SIG-M5 (cell line): Measurements from ENCODE around the gene SLC25A47.
"Not testable (repeated sequence)": the region's sequence is repeated elsewhere in the genome, so short reads cannot be mapped to it uniquely, and the experiment has no call there.

ENCODE experiments used
- DNase-seq: peaks from one replicate; lab custom pipeline; 2025; lab: John Stamatoyannopoulos, UW

SLC25A47 gene

GRCh38 chr14:100305324-100306100, 17.6 kb upstream of the SLC25A47 start:
- DNase-seq: no peak

GRCh38 chr14:100306101-100306997, 16.8 kb upstream of the SLC25A47 start, which contains the start of gene SLC25A29:
SLC25A29 (minus strand) TSS chr14:100306444; CDS start chr14:100306232, 212 bp downstream.
- no peak for DNase-seq

- DNase-seq: no peak
Measured at GRCh38 chr14:100306998-100307765, 16.0 kb upstream of the SLC25A47 start.

- DNase-seq: no peak
Measured at GRCh38 chr14:100307766-100308426, 15.2 kb upstream of the SLC25A47 start.

DNA sequence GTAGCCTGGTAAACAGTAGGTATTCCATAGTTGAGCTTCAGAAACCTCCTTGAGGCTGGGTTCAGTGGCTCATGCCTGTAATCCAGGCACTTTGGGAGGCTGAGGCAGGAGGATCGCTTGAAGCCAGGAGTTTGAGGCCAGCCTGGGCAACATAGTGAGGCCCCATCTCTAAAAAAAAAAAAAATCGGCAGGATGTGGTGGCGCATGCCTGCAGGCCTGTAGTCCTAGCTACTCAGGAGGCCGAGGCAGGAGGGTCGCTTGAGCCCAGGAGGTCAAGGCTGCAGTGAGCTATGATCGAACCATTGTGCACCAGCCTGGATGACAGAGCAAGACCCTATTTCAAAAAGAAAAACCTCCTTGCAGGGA, 14.7 kb upstream of the SLC25A47 start:
- not testable (repeated sequence) for DNase-seq

GRCh38 chr14:100309028-100309737, 14.0 kb upstream of the SLC25A47 start:
- no peak for DNase-seq

GRCh38 chr14:100312110-100312876, 10.8 kb upstream of the SLC25A47 start:
- DNase-seq: not testable (repeated sequence)

GRCh38 chr14:100312877-100313400, 10.2 kb upstream of the SLC25A47 start:
- DNase-seq: no peak

GRCh38 chr14:100313464-100314230, 9.5 kb upstream of the SLC25A47 start:
- DNase-seq: no peak

DNA sequence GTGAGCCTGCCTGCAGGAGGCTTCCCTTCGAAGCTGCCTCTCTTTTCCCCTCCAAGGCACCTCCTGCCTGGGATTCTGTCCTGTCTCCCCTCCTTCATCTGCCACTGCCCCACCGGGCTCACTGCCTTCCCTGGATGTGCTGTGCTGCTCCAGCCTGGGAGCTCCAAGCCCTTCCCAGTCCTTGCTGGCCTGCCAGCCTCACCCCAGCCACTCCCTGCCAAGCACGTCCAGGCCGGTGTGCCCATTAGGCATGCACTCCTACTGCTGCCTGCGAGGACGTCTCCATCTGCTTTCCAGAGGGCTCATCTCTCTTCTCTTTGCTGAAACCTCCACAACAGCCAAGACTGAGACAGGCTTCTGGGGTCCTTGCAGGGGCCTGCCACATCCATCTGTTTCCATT, 8.4 kb upstream of the SLC25A47 start:
- no peak for DNase-seq

DNA sequence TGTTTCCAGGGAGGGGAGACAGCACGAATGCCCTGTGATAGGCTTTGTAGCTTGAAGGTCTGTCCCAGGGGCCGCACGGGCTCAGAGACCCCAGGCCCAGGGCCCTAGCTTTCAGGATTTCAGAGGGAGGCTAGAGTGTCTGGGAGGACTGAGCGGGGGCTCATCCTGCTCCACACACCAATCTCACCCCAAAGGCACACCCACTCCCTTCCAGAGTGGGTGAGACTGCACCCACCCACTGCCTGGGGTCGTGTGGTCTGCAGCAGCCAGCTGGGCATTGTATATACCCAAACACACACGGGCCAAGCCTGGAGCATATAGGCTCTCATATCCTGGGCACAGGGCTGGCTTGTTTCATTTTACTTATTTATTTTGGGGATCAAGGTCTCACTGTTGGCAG, 5.8 kb upstream of the SLC25A47 start:
- no peak for DNase-seq

DNA sequence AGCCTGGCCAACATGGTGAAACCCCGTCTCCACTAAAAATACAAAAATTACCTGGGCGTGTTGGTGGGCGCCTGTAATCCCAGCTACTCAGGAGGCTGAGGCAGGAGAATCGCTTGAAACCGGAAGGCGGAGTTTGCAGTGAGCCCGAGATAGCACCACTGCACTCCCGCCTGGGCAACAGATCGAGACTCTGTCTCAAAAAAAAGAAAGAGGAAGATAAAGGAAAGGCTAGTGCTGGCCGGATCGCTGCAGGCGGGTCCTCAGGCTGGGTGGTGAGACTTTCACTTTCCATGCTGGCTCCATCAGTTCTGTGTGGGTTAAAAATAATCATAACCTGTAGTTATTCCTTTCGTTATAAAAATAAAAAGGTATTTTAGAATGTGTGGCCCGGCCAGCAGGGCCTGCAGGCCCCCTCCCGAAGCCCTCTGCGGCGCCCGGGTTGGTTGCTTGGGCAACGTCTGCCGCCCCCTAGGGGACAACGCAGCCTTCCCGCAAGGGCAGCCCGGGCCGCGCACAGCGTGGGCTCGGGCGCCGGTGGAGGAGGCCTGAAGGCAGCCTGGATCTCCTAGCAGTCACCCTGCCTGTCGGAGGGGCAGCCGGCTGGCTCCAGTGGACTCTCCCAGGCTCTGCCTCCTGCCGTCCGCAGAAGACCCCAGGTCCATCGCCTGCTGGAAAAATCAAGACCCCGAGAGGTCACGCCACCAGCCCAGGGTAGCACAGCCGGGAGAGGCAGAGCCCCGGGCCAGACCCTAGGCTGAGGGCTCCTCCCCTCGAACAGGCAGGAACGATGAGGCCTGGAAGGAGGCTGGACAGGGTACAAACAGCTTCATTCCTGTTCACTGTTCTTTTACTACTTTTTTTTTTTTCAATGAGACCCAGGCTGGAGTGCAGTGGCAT, 5.0 kb upstream of the SLC25A47 start:
- no peak for DNase-seq

- DNase-seq: no peak
Measured at GRCh38 chr14:100320157-100320856, 2.8 kb upstream of the SLC25A47 start.

DNA sequence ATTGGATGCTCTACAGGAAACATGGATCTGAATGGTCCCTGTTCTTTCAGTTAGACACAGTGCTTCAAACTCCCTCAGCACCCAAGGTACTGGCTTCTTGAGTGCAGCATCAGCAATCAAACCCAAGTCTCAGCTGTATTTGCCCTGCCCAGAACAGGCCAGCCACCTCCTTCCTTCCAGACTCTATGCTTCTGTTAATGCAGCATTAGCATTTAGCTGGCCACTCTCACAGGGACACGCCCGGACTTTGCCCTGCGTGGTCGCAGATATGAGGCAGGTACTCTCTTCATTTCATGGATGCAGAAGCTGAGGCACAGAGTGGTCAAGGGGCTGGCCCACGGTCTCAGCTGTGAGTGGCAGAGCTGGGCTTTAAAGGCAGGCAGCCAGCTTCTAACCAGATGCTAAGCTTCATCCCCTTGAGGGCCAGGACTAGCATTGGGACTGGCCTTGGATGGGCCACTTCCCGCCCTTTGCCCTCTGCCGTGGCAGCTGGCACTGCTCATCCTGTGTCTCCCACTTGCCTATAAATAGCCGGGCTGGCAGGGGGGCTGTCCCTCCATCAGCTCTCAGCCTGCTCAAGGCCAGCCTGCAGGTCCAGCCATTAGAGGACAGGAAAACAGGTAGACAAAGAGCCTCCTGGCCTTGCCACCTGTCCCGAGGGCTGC, 1.5 kb upstream of the SLC25A47 start:
- DNase-seq: no peak

- no peak for DNase-seq
Measured at GRCh38 chr14:100322138-100322957, 791 bp upstream of the SLC25A47 start.

DNA sequence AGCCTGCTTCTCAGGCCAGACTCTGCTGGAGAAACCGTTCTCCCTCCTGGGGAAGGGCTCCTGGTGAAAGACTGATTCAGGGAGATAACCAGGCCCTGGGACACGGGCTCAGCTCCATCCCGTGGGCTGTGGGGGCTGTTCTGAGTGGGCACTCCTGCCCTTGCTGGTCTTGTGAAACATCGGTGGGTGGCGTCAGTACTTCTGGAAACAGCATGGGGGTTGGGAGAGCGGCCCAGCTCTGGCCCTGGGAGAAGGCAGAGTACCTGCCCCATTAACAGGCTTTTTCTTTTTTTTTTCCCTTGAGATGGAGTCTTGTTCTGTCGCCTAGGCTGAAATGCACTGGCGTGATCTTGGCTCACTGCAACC, 786 bp downstream of the SLC25A47 start:
- DNase-seq: no peak
